Uterus (tissue), 4 donors: ENCODE results near the gene MYBPC3. TPM values are rescaled to one million over a fixed set of nuclear protein-coding genes. Genes with fewer than 3 reads are reported as not detected.

ENCODE experiments used
- DNase-seq, 2 donors: peaks; one replicate each; pipeline ENCODE4 v3.0.0-alpha.2; 2019 to 2020
- H3K27ac ChIP-seq, 2 donors: fragments of 200-600 bp; sonication (generic); 1 replicate in 1 of 2; 2 replicates in 1 of 2; pipeline ENCODE4 v1.5.1; 2016 to 2018
- H3K27me3 ChIP-seq, 2 donors: fragments of 200-600 bp; sonication (generic); one replicate each; pipeline ENCODE4 v1.5.1; 2018 to 2019; ENCODE audit warnings: control low read depth in 1 of 2
- H3K36me3 ChIP-seq, 2 donors: fragments of 200-600 bp; sonication (generic); one replicate each; pipeline ENCODE4 v1.5.1; 2019; ENCODE audit warnings: control low read depth in 1 of 2
- H3K4me1 ChIP-seq, 2 donors: fragments of 200-600 bp; sonication (generic); one replicate each; pipeline ENCODE4 v1.5.1; 2018 to 2019; ENCODE audit warnings: control low read depth in 1 of 2
- H3K4me3 ChIP-seq, 2 donors: fragments of 200-600 bp; sonication (generic); 1 replicate in 1 of 2; 2 replicates in 1 of 2; pipeline ENCODE4 v1.5.1; 2018 to 2019; ENCODE audit warnings: mild to moderate bottlenecking in 1 of 2
- H3K9me3 ChIP-seq, 2 donors: fragments of 200-600 bp; sonication (generic); one replicate each; pipeline ENCODE4 v1.5.1; 2019; ENCODE audit warnings: control low read depth in 1 of 2
- CTCF ChIP-seq, 4 experiments: fragments of 200-600 bp in 2 of 4; fragments of 450-650 bp in 2 of 4; sonication (generic) in 2 of 4; IDR thresholded peaks; one replicate each; pipeline ENCODE4 v1.5.1; 2016 to 2019; ENCODE audit warnings: antibody characterized with exemption in 4 of 4, mild to moderate bottlenecking in 2 of 4, moderate library complexity in 1 of 4
- POLR2A ChIP-seq, 2 donors: fragments of 450-650 bp; IDR thresholded peaks; one replicate each; pipeline ENCODE4 v1.6.1; 2016; ENCODE audit warnings: antibody characterized with exemption in 2 of 2, mild to moderate bottlenecking in 1 of 2, moderate library complexity in 1 of 2
- intact Hi-C: fragments of 100-400 bp; cut with DNase I; formaldehyde crosslinking; loops from one replicate; pipeline ENCODE4 v1.15.1; 2023; ENCODE audit warnings: low total_unique reads
- total RNA-seq, 4 donors: library from RNA; depleted of rRNA in 3 of 4; stranded (reverse); fragments of >200 nt in 3 of 4; gene quantifications; one replicate each; pipeline versions ENCODE4 v1.1.0 to v1.2.4, GENCODE V29; 2014 to 2023
- donor health status: DM: yes; HTN: yes; CAD: no.

MYBPC3 gene
- total RNA-seq, 4 donors from 2014 or later, result 0.09 to 0.14 TPM; not detected in 2

GRCh38 chr11:47377571-47378009 is 25.1 kb upstream of the MYBPC3 start:
- no peaks in the 10 kb centered on the region for H3K27me3 ChIP-seq
- no peaks in the 10 kb centered on the region for H3K9me3 ChIP-seq
- no peak for DNase-seq
- H3K27ac ChIP-seq, result no peak overlapping the region
- H3K4me3 ChIP-seq, result no peak overlapping the region
- intact Hi-C loops, result loop anchor here (10.0 kb wide), 1 partner anchor 467 kb away; the partner anchor contains the start of gene NUP160
- no peaks in the 10 kb centered on the region for H3K36me3 ChIP-seq
- no peaks in the 10 kb centered on the region for H3K4me1 ChIP-seq
- TF ChIP-seq POLR2A (IDR thresholded peaks at IDR 0.05) (no peak), CTCF (IDR thresholded peaks at IDR 0.05) (no peak)

GRCh38 chr11:47376525-47377371 is 24.2 kb upstream of the MYBPC3 start:
- no peak overlapping the region for H3K4me3 ChIP-seq
- no peak for DNase-seq
- H3K27ac ChIP-seq, result no peak overlapping the region
- H3K4me1 ChIP-seq, result no peaks in the 10 kb centered on the region
- no peak for TF ChIP-seq CTCF (IDR thresholded peaks at IDR 0.05)
- H3K36me3 ChIP-seq, result no peaks in the 10 kb centered on the region
- H3K27me3 ChIP-seq, result no peaks in the 10 kb centered on the region
- intact Hi-C loops, result loop anchor here (10.0 kb wide), 1 partner anchor 468 kb away; the partner anchor contains the start of gene NUP160
- no peaks in the 10 kb centered on the region for H3K9me3 ChIP-seq

GRCh38 chr11:47376107-47376524 is 23.6 kb upstream of the MYBPC3 start:
- Histone ChIP-seq H3K27ac (no peak overlapping the region), H3K4me1 (no peaks in the 10 kb centered on the region), H3K9me3 (no peaks in the 10 kb centered on the region), H3K4me3 (no peak overlapping the region), H3K27me3 (no peaks in the 10 kb centered on the region), H3K36me3 (no peaks in the 10 kb centered on the region)
- DNase-seq, result no peak
- TF ChIP-seq CTCF (IDR thresholded peaks at IDR 0.05) (no peak), POLR2A (IDR thresholded peaks at IDR 0.05) (no peak)
- intact Hi-C loops, result loop anchor here (10.0 kb wide), 1 partner anchor 469 kb away; the partner anchor contains the start of gene NUP160

- Histone ChIP-seq H3K9me3 (no peaks in the 10 kb centered on the region), H3K36me3 (no peaks in the 10 kb centered on the region), H3K27ac (no peak overlapping the region), H3K4me3 (no peak overlapping the region), H3K27me3 (no peaks in the 10 kb centered on the region), H3K4me1 (no peaks in the 10 kb centered on the region)
- intact Hi-C loops, result loop anchor here (10.0 kb wide), 1 partner anchor 469 kb away; the partner anchor contains the start of gene NUP160
- TF ChIP-seq CTCF (IDR thresholded peaks at IDR 0.05), result no peak
- no peak for DNase-seq
These were observed 23.1 kb upstream of the MYBPC3 start for GRCh38 chr11:47375546-47376085.

GRCh38 chr11:47375020-47375419 is 22.5 kb upstream of the MYBPC3 start:
- no peak overlapping the region for H3K27ac ChIP-seq
- no peak for DNase-seq
- intact Hi-C loops, result loop anchor here (10.0 kb wide), 1 partner anchor 470 kb away; the partner anchor contains the start of gene NUP160
- no peaks in the 10 kb centered on the region for H3K9me3 ChIP-seq
- no peaks in the 10 kb centered on the region for H3K27me3 ChIP-seq
- TF ChIP-seq POLR2A (IDR thresholded peaks at IDR 0.05) (no peak), CTCF (IDR thresholded peaks at IDR 0.05) (no peak)
- no peak overlapping the region for H3K4me3 ChIP-seq
- H3K4me1 ChIP-seq, result no peaks in the 10 kb centered on the region
- H3K36me3 ChIP-seq, result no peaks in the 10 kb centered on the region
